Sciatic nerve (tissue), 2 donors: ENCODE data around the gene FMN1. TPM values are rescaled to one million over a fixed set of nuclear protein-coding genes. Genes with fewer than 3 reads are reported as not detected.

ENCODE experiments used
- ATAC-seq: fragments of 200-7000 bp; cut with Tn5 transposase; one replicate; pipeline ENCODE4 v1.9.1; 2020; ENCODE audit warnings: mild to moderate bottlenecking, moderate library complexity
- DNase-seq: peaks from one replicate; pipeline ENCODE4 v3.0.0-alpha.2; 2020; ENCODE audit warnings: low spot score
- intact Hi-C: fragments of 100-400 bp; cut with DNase I; formaldehyde crosslinking; loops from one replicate; pipeline ENCODE4 v1.14.2; 2022
- total RNA-seq: library from RNA; stranded (reverse); fragmentation: NEBNext Ultra II Directional; extraction: Animal tissue kit (Norgen Biotek cat#: 25700); gene quantifications from one replicate; pipeline ENCODE4 v1.2.1, GENCODE V29; 2021
- donor health status: DM: no; HTN: no; CAD: no.
- donor health status: DM: no; HTN: no; CAD: no.

FMN1 gene
- total RNA-seq, 1 donor from 2014 or later = 10.0 TPM

DNA sequence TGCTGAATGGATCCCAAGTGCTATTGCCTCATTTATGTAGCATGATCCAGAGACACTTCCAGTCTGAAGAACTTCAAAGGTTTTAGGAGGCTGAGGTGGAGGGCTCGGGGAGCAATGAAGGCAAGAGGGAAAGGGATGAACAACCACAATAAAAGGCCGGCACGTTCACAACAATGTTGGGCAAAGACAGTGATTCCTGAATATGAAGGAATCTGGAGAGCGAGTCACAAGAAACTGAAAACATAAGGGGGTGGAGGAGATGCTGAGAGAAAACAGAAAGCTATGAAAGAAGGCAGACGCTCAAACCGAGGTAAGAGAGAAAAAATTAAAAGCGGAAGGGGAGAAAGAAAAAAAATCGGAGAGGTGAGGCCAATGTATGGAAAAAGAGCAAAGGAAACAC lies 356.6 kb downstream of the FMN1 start:
- no peak for DNase-seq
- ATAC-seq = no peak
- intact Hi-C loops = no loop called here

DNA sequence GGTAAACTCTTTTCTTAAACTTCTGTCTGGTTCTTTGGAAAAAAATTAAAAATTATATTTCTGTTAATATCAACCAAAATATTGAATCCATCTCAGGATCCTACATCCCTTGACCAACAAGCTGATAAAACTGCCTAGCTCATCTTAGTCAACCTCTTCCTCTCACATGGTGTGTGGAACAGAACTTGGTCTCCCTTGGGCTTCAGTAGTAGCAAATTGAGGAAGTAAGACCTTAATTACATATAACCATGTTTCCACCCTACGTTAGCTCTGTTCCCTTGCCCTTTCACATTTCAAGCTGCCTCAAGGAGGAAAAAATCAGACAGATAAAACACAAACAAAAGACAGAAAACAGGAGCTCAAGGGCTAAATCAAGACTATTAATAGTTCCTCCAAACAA lies 360.4 kb downstream of the FMN1 start:
- no peak for ATAC-seq
- no peak for DNase-seq
- intact Hi-C loops = no loop called here

DNA sequence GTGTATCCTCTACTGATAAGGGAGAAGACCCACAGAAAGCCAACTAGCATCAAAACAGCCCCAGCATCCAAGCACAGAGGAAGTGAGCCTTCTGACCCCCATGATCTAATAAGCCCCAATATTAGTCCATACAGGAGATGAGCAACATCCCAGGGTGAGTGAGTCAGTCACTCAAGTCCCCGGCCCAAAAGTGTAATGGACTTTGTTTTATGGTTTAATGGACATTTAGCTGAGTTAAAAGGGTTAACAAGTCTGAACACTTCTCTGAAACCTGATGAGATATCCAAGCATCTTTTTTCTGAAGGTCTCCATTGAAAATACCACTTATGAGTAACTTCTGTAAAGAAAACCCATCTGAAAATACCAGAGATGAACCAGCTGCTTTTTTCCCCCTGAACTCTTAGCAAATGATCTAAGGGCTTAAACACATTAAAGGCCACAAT lies 361.1 kb downstream of the FMN1 start:
- DNase-seq (no peak), ATAC-seq (no peak)
- intact Hi-C loops = no loop called here

DNA sequence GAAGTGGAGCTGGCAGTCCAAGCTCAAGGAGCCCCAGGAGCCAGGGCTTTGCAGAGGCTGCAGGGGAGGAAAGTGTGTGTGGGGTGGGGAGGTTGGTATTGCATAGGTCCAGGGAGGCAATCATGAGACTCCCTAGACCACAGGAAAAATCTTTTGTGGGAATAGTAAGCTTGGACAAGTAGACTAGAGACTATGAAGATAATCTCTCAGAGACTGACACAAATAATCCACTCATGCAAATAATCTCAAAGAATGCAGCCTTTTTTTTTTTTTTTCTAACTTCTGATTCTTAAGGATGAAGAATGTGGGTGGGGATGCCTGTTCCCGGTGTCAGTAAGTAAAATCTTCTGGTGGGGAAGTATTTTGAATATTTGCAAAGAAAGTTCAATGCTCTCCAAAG lies 363.0 kb downstream of the FMN1 start:
- ATAC-seq (no peak), DNase-seq (no peak)
- intact Hi-C loops = no loop called here

DNA sequence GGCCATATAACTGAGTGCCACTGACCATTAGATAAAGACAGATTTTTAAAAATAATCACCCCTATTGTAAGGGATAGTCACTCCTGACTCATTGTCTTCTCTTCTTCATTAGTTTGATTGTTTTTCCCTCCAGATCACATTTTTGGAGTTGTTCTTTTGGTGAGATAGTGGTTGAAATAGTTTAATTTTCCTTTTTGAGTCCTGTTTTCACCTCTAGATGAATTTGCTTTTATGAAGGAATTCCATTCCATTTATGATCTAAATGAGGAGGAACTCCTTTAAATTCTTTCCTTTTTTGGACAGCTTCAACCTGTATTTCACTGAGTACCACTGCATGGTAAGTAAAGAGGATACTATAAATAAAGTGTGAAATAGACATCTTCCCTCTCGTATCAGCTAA lies 364.3 kb downstream of the FMN1 start:
- DNase-seq (no peak), ATAC-seq (no peak)
- intact Hi-C loops = no loop called here

DNA sequence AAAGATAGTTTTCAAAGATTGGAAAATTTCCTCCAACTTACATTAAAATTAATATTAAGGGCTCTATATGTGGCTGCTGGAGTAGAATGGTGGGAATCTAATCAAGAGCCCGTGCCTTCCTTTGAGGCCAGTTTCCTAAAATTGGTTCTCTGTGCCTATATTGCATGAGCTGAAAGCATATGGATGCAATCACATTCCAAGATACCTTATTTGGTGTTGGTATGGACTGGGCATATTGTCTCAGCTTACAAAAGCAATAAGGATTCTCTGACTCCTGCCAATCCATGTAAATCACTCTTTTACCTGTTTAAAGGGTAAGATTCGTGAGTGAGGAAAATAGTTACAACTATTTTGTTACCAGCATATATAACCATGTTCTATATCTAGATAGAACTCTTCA lies 365.1 kb downstream of the FMN1 start:
- intact Hi-C loops = no loop called here

DNA sequence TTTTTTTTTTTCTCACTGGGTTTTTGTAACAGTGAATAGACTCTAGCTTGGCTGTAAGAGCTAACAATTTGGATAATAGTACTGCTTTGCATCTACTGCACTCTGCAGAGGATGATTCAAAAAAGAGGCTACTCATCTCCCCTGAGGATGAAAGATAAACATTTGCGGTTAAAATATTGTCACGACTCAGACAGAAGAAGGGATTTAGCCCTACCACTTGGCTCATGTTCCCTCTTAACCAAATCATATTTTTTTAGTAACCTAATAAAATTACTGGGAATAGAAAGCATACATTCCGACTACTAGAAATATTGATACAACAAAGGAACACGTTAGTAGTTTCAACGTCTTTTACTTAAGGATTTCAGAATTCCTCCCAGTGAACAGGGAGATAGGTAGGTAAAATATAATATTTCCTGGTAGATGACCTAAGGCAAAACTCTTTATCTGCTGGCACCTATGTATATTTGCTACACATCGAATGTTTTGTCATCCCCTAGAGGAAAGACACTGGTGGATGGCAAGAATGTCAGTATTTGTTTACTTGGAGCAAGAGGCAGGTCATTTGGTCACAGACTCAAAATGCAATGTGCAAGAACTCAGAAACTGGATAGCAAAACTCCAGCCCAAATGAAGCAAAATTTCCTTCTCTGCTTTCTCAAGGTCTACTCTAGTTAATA lies 365.9 kb downstream of the FMN1 start:
- DNase-seq = no peak
- intact Hi-C loops = no loop called here
- ATAC-seq = peak; percentile 81

More for the DNA sequence above, 365.1 kb downstream of the FMN1 start:
- DNase-seq (no peak), ATAC-seq (no peak)

DNA sequence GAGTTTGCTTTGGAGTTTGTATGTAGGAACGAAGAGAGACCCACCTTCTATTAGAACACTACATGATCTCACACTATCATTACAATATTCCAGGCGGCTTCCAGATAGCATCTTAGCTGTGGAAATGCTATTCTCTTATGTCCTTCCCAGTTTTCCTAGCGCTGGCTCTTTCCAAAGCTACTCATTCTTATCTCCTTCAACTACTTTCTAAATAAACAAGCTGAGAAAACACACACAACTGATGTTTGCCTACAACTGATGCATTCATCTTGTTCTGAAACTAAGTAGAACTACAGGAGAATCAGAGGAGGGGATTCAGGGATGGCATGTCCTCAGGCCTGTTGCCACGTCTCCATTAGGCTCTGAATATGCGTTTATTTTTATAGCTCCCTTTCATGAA lies 367.8 kb downstream of the FMN1 start:
- no peak for DNase-seq
- intact Hi-C loops = no loop called here
- no peak for ATAC-seq

DNA sequence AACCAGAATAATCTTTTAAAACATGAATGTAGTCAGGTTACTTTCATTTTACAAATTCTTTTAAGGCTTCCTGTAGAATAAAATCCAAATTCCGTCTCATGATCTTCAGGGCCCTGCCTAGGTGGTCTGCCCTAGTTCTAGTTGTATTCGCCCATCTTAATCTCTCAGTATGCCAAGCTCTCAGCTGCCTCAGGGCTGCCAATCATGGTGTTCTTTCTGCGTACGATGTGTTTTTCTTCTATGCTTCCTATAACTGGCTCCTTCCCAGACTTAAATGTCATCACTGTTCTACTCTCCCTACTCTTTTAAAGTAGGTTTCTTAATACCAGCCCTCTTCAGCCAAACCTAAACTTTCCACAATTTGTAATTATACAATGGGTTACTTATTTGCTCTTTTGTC lies 369.3 kb downstream of the FMN1 start:
- ATAC-seq = no peak

DNA sequence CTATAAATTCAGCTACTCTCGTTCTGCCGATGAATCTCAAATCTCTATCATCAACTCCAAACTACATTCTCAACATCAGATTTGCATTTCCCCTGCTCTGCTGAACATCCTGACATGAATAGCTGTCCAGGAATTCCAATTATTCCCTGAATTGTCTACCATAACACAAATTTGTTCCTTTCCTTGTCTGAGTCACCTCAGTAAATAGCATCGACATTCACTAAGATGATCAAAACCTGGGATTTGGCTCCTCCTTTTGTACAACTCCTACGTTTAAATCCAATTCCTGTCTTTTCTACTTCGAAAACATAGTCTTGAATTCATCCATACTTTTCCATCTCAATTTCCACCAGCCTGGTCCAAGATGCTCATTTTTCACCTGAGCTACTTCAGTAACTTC lies 369.7 kb downstream of the FMN1 start:
- no peak for ATAC-seq
- intact Hi-C loops = no loop called here
- no peak for DNase-seq

More for the DNA sequence above, 369.3 kb downstream of the FMN1 start:
- no peak for DNase-seq
- intact Hi-C loops = no loop called here

DNA sequence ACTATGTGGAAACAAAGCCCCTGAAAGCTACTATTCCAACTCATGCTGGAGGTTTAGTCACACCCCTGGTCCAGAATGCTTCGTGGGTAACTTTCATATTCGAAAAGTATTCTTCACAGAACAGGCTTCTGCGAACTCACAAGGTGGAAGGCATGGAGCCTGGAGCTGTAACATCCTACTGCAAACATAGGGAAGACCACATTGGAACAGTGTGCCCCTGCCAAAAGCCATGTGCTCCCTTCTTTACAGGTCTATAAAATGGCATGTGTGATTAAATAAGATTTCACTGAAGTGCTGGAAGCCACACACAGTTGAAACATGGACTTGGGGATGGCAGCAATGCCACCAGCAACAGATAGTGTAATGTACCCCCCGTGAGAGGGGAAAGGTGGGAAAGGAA lies 370.8 kb downstream of the FMN1 start:
- DNase-seq = no peak
- no peak for ATAC-seq
- intact Hi-C loops = no loop called here

DNA sequence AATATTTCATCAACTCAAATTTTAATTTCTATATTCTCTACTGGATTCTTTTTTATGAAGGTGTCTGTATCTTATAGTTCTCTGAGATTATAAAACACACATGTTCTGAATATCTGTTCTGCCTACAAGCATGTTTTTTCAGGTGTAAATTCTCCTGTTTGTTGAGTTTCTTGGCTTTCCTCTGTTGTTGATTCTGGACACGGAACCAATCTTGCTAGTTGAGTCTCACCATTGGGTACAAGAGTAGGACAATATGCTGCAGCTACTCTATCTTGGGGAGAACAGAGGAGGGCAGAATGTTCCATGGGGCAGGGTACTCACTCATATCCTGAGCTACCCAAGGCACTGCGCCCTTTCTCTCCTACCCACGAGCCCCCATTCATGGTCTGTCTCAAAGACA lies 371.8 kb downstream of the FMN1 start:
- intact Hi-C loops = no loop called here
- ATAC-seq (no peak), DNase-seq (no peak)

DNA sequence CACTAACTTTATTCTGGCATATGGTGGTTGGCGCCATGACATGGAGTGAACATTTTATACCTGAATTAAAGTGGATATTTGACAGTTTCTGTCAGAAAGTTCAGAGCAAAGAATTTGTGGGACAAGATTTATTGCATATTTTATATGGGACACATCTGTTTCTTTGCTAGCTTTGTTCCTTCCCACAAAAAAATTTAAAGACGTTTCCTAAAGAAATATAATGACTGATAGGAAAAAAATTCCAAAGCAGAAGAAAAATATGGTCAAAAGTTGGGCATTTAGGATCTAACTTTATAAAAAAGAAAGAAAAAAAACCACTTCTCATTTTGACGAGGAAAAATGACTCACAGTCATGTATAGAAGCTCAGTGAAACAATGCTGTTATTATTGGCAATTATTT lies 375.1 kb downstream of the FMN1 start:
- DNase-seq (no peak), ATAC-seq (no peak)
- intact Hi-C loops = no loop called here

DNA sequence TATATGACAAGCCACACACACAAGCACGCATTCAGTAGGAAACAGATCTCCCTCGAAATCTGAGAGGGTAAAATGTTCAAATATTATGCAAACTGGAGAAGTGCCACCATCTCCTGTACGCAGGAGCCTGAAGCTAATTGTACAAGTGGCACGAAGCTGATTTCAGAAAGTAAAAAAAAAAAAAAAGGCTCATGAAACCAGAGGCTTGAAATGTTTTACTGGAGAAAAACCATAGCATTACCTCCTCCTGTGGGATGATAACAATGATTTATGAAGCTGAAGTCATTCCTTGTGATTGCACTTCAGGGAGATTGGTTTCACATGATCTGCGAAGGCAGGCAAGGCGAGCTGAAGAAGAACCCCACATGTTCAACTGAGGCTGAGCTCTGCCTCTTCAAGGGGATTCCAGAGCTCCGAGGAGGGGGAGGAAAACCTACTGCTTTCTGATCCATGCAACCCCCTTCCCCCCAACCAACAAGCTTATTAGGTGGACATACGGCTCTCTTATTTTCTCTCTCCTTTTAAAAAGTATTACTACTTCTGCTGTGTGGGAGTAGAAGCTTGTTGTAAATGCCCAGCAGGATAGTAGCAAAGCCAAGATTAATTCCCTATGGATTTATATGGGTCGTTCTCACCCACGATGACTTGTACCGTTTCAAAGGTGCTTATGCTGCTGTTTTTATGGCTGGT lies 375.6 kb downstream of the FMN1 start:
- no peak for DNase-seq
- intact Hi-C loops = no loop called here
- ATAC-seq = peak; percentile 58

DNA sequence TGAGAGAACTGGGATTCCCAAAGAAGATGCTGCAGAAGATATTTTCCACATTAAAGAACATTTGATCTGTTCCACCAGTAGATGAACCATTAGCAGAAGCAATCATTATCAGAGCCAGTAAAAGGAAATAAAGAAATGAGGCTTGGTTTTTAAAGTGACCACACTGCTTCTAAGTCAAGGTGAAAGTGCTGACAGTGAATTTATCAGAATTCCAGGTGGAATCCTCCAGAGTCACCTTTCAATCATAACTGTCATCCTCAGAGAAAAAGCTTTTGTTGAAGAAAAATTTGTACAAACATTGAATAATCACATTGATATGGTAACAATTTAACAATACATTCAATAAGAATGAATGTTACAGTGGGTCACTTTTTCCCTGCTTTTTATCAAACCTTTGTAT lies 376.9 kb downstream of the FMN1 start:
- intact Hi-C loops = no loop called here

DNA sequence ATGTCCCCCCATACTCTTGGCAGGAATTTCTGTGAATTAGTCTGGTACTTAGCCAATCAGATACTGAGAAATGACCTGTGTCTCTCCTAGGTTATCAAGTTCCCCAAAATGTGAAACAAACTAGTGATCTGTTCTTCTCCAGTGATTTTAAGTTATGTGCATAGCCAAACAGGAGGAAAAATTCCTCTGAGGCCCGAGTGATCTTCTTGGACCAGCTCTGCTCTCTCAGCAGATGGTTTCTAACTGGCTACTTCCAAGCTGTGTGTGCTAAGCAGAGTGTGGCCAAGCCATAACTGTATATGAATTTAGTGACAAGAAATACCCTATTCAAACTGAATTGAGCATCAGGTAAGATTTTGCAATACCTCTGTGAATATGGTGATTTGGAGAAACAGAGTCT lies 387.2 kb downstream of the FMN1 start:
- ATAC-seq = no peak
- intact Hi-C loops = no loop called here
- DNase-seq = no peak

More for the DNA sequence above, 376.9 kb downstream of the FMN1 start:
- ATAC-seq = no peak
- DNase-seq = no peak

DNA sequence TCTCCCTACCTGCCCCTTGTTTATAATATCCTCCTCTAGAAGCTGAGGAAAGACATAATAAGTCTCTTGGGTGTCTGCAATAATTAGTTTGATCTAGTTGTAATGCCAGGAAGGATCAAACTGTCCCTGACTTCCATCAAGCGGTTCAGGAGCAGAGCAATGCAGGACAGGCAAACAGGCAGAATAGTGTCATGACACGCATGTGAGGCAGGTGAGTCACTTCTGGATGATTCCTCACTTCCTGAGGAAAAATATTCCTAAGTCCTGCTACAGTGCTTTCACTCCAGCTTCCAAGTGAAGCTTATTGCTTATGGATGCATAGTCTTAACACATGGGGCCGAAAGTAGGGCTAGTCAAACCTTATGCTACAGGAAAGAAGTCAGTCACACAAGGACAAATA lies 390.9 kb downstream of the FMN1 start:
- ATAC-seq = no peak
- DNase-seq = no peak
- intact Hi-C loops = no loop called here

DNA sequence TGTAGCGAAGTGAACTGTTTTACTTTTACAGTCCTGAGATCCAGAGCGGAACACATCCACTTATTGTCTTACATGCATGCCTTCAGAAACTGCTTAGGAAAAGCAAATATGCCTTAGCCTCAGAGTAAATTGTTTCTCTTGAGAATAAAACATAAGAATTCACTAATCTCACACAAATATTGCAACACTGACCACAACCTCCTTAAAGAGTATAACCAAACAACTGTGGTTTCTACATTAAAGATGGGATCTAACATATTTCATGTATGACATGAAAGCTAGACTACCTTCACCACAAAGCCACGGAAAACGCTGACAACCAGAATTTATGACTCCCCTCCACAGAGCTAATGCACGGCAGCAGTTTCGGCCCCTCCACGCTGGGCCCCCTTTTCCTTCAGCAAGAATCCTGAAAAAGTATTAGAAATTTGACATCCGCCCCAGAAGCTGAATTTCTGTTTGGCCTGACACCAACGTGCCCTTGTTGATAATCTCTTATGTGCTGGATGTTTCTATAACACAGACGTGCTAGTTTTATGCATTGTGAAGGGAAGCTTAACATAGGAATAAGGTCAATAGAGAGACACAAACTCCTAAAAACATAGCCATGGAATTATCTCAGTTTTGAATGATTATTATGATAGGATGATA lies 392.1 kb downstream of the FMN1 start:
- intact Hi-C loops = no loop called here

DNA sequence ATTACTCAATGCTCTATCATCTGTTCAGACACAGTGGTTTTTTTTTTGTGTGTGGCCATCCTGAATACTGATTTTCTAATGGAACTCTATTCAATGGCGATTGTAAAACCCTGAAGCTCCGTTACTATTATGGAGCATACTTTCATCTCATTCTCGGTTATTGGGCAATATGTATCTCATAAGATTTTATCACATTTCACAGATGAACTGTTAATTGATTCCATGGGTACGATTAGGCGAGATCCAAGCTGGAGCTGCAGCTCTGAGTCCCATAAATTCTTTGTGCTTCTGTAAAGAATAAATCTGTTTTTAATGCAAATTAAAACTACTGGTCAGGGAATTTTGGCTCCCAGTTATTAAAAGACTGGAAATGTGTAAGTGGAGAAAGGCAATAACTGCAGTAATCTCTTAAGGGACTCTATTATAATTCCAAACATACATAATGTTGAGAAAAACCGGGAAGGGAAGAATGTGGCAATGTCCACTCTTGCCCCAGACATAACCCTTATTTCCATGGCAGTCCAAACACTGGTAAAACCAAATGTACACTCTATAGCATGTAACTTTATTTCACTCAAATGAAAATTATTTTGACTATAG lies 394.5 kb downstream of the FMN1 start:
- no peak for ATAC-seq
- intact Hi-C loops = no loop called here
- DNase-seq = no peak

More for the DNA sequence above, 392.1 kb downstream of the FMN1 start:
- DNase-seq = no peak
- no peak for ATAC-seq

DNA sequence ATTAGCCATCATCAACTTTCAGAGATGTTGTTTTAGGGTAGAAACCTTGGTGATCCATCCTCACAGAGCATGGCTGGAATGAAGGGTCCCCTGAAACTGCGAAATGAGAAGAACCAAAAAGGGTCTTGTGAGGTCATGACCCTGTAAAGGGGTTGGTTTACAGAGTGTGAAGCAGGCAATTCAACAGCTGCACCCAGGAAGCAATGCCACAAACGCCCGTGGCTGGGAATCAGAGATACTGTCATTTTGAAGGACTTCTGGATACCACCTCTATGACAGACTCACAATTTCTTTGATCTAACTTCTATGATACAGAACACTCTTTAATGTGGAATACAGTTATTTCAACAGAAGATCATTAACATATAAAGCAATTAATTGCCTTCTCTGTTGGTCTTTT lies 397.7 kb downstream of the FMN1 start:
- intact Hi-C loops = no loop called here
- ATAC-seq = no peak
- DNase-seq = no peak
